Prostate gland (tissue), 2 donors: ENCODE data around the gene RPL37.

Source experiments
- POLR2A ChIP-seq: fragments of 450-650 bp; IDR thresholded peaks from one replicate; pipeline ENCODE4 v1.6.1; 2016; ENCODE audit warnings: antibody characterized with exemption, mild to moderate bottlenecking
- POLR2AphosphoS5 ChIP-seq: sonication (generic); formaldehyde crosslinking; IDR thresholded peaks from one replicate; pipeline ENCODE4 v1.6.1; 2017; ENCODE audit warnings: antibody characterized with exemption
- TF ChIP-seq, protein P1 (sequence below), 4 experiments: fragments of 200-600 bp in 2 of 4; fragments of 450-650 bp in 2 of 4; sonication (generic) in 2 of 4; IDR thresholded peaks; 1 replicate in 3 of 4; 2 replicates in 1 of 4; pipeline ENCODE4 v1.5.1; 2016 to 2019; ENCODE audit warnings: antibody characterized with exemption in 4 of 4, mild to moderate bottlenecking in 2 of 4, moderate library complexity in 2 of 4

DNA sequence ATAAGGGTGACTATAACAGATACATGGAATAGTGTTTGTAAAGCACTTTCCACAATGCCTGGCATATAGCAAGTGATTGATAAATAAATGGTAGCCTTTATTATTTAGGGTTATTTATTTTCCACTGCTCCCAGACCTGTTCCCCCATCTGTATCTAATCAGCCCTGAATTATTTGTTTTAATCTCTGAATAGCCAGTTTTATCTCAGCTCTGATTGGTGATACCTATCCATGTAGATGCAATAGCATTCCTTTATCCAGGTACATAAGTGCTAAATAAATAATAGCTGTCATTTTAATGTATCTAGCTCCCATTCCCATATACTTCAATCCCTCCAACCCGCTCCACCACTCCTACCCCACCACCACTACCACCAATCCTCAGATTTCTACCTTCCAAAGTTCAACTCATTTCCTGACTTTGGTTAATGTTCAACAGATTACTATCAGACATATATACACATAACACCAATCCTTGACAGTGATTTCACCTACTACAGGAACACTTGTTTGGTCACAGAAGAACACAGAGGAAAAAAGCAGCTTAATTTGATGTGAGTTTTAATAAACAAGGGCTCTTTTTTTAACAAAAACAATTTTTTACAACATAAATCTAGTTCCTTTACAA lies 50.9 kb downstream of the RPL37 start:
- TF ChIP-seq POLR2A = no peak
- TF ChIP-seq, protein P1, sequence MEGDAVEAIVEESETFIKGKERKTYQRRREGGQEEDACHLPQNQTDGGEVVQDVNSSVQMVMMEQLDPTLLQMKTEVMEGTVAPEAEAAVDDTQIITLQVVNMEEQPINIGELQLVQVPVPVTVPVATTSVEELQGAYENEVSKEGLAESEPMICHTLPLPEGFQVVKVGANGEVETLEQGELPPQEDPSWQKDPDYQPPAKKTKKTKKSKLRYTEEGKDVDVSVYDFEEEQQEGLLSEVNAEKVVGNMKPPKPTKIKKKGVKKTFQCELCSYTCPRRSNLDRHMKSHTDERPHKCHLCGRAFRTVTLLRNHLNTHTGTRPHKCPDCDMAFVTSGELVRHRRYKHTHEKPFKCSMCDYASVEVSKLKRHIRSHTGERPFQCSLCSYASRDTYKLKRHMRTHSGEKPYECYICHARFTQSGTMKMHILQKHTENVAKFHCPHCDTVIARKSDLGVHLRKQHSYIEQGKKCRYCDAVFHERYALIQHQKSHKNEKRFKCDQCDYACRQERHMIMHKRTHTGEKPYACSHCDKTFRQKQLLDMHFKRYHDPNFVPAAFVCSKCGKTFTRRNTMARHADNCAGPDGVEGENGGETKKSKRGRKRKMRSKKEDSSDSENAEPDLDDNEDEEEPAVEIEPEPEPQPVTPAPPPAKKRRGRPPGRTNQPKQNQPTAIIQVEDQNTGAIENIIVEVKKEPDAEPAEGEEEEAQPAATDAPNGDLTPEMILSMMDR (IDR thresholded peaks at IDR 0.05) = no peak
- no peak for TF ChIP-seq POLR2AphosphoS5
